Measurements from ENCODE around the gene GNG2. TPM values are rescaled to one million over a fixed set of nuclear protein-coding genes. Genes with fewer than 3 reads are reported as not detected.

GNG2 gene
- total and polyA plus RNA-seq, 7 donors: 1.4 to 8.2 (median 2.1) TPM

DNA sequence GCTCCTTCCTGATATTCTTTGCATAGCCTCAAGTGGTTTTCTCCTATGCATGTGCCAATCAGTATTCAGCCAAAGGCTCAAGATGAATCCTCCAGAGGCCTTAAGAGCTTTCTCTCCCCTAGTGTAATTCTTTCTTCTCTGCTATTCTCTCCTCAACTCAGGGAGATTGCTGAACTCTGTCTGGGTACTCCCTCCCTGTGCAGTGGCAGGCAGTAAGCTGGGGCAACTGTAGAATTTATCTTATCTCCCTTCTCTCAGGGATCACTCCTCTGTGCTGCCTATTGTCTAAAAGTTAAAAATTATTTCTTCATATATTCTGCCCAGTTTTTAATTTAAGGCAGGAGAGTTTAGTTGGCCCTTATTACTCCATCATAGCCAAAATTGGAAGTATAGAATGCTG is 100.5 kb downstream of the GNG2 start:
- H3K4me3 ChIP-seq: no peak overlapping the region
- intact Hi-C loops (cut with DNase I): no loop called here
- ATAC-seq: no peak
- H3K4me1 ChIP-seq: no peaks in the 10 kb centered on the region
- DNase-seq: no peak
- peaks cover 11% of the 10 kb centered on the region for H3K9me3 ChIP-seq
- TF ChIP-seq, protein P1, sequence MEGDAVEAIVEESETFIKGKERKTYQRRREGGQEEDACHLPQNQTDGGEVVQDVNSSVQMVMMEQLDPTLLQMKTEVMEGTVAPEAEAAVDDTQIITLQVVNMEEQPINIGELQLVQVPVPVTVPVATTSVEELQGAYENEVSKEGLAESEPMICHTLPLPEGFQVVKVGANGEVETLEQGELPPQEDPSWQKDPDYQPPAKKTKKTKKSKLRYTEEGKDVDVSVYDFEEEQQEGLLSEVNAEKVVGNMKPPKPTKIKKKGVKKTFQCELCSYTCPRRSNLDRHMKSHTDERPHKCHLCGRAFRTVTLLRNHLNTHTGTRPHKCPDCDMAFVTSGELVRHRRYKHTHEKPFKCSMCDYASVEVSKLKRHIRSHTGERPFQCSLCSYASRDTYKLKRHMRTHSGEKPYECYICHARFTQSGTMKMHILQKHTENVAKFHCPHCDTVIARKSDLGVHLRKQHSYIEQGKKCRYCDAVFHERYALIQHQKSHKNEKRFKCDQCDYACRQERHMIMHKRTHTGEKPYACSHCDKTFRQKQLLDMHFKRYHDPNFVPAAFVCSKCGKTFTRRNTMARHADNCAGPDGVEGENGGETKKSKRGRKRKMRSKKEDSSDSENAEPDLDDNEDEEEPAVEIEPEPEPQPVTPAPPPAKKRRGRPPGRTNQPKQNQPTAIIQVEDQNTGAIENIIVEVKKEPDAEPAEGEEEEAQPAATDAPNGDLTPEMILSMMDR (IDR thresholded peaks at IDR 0.05): no peak
- H3K27me3 ChIP-seq (ENCODE audit: insufficient read depth in 3 of 3, low read length in 2 of 3): peaks cover 0 to 2% (median 0%) of the 10 kb centered on the region in 3 donors
- H3K27ac ChIP-seq: no peak overlapping the region
- H3K36me3 ChIP-seq (ENCODE audit: insufficient read depth in 1 of 2, low read depth in 1 of 2): no peaks in the 10 kb centered on the region

DNA sequence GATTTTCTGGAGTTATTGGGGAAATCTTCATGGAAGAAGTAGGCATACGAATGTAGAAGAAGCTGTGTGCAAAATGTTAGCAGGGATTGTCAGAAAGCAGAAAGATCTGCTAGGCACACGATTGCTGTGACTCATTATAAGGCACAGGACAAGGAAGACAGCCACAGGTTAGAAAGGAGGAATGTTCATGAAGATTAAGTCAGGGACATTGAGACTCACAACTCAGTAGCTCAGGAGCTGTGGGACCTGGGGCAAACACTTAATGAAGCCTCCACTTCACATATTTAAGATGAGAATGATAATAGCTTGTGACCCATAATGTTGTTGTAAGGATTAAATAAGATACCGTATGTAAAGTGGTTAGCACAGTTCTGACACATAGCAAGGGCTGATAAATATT is 102.3 kb downstream of the GNG2 start:
- no peaks in the 10 kb centered on the region for H3K4me1 ChIP-seq
- DNase-seq (no peak), ATAC-seq (no peak)
- 31 to 41% (median 39%) methylated on average over 3 of the region's 3 CpGs for WGBS, 3 donors
- no peak overlapping the region for H3K4me3 ChIP-seq
- intact Hi-C loops (cut with DNase I): no loop called here
- TF ChIP-seq, protein P1 (IDR thresholded peaks at IDR 0.05): no peak
- H3K27me3 ChIP-seq (ENCODE audit: insufficient read depth in 3 of 3, low read length in 2 of 3): no peaks in the 10 kb centered on the region
- H3K27ac ChIP-seq: no peak overlapping the region
- H3K36me3 ChIP-seq (ENCODE audit: insufficient read depth in 1 of 2, low read depth in 1 of 2): no peaks in the 10 kb centered on the region
- peaks cover 11% of the 10 kb centered on the region for H3K9me3 ChIP-seq

DNA sequence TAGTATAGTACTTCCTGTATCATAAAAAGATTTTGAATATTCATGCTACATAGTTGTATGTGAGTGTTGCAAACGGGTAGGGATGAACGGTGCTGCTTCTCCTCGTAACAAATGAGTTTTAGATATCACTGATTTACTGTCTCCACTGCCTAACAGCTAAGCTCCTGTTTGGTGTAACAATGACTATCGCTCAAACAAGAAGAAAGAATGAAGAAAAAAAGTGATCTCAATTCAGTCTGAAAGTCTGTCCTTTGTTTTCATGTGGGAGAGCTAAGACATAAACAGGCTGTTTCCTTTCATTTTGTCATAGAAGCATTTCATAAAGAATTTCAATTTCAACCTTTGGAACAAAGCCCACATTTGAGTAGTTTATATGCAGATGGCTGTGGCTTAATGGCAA is 102.9 kb downstream of the GNG2 start:
- Histone ChIP-seq H3K4me1 (no peaks in the 10 kb centered on the region), H3K36me3 (ENCODE audit: insufficient read depth in 1 of 2, low read depth in 1 of 2) (no peaks in the 10 kb centered on the region), H3K4me3 (no peak overlapping the region), H3K27me3 (ENCODE audit: insufficient read depth in 3 of 3, low read length in 2 of 3) (no peaks in the 10 kb centered on the region), H3K27ac (no peak overlapping the region), H3K9me3 (peaks cover 7% of the 10 kb centered on the region)
- intact Hi-C loops (cut with DNase I): no loop called here
- DNase-seq (no peak), ATAC-seq (no peak)
- TF ChIP-seq, protein P1 (IDR thresholded peaks at IDR 0.05): no peak
- 15 to 22% (median 16%) methylated on average over 4 of the region's 4 CpGs for WGBS, 3 donors

DNA sequence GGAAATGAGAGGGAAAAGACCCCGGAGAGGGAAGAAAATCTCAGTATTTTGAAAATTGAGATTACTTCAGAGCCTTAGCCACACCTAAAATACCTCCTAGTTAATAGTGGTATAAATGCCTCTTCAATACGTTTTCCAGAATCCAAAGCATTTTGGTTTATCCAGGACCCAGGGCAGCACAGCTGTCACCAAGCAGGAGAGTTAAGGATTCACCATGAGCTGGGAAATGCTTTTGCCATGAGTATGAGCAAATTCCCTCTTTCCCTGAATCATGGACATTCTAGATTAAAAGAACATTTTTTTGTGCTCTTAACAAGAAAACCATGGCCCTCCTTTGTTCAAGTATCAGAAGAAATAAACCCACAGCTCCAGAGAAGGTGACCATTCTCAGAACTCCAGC is 107.1 kb downstream of the GNG2 start:
- Histone ChIP-seq H3K4me3 (no peak overlapping the region), H3K27me3 (ENCODE audit: insufficient read depth in 3 of 3, low read length in 2 of 3) (no peaks in the 10 kb centered on the region), H3K9me3 (no peaks in the 10 kb centered on the region), H3K4me1 (no peaks in the 10 kb centered on the region), H3K27ac (no peak overlapping the region), H3K36me3 (ENCODE audit: insufficient read depth in 1 of 2, low read depth in 1 of 2) (no peaks in the 10 kb centered on the region)
- ATAC-seq (no peak), DNase-seq (no peak)
- intact Hi-C loops (cut with DNase I): no loop called here
- TF ChIP-seq, protein P1 (IDR thresholded peaks at IDR 0.05): no peak
- WGBS, 3 donors: 63 to 66% (median 63%) methylated on average over 2 of the region's 2 CpGs

DNA sequence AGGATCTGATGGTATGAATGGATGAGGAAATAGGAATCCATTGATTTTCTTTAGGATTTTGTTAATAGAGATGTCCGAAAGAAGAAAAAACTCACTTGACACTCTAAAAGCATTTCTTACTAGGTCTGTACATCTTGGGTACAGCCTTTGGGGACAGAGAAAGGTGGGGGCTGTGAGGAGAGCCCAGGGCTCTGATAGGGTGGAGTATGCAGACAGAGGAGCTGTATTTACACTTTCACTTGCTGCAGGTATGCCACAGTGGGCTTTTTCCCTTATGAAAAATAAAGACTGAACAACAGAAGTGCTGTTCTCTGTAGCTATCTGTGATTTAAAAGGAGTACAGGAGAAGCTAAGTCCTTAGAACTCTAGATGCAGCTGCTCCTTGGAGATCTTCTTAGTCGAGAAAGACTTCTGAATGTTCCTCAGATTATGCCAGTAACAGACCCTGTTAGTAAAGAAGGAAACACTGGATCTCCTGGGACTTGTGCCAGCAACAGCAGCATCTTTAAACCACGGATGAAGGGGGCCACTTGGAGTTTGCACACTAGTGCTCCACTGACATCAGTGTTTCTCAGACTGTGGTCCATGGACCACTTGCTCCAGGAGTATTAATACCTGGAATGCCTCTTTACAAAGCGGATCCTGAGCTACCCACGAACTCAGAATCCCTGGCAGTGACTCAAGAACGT is 109.6 kb downstream of the GNG2 start:
- intact Hi-C loops (cut with DNase I): no loop called here
- no peak for DNase-seq
- Histone ChIP-seq H3K27ac (no peak overlapping the region), H3K4me3 (no peak overlapping the region), H3K4me1 (no peaks in the 10 kb centered on the region), H3K36me3 (ENCODE audit: insufficient read depth in 1 of 2, low read depth in 1 of 2) (no peaks in the 10 kb centered on the region), H3K9me3 (no peaks in the 10 kb centered on the region), H3K27me3 (ENCODE audit: insufficient read depth in 3 of 3, low read length in 2 of 3) (no peaks in the 10 kb centered on the region)
- ATAC-seq: no peak
- 54 to 61% (median 60%) methylated on average over 6 of the region's 6 CpGs for WGBS, 3 donors
- TF ChIP-seq, protein P1 (IDR thresholded peaks at IDR 0.05): no peak

Measured in psoas muscle (tissue), 8 donors.